ENCODE results near the gene PXT1.
"Not testable (repeated sequence)": the region's sequence is repeated elsewhere in the genome, so short reads cannot be mapped to it uniquely, and the experiment has no call there.

PXT1 gene

GRCh38 chr6:36442671-36443470 is at the start of gene PXT1, which contains the start of gene KCTD20:
PXT1 (minus strand) TSS chr6:36442854; CDS start chr6:36426082, 16,772 bp downstream.
KCTD20 (plus strand) TSS chr6:36443000; CDS start chr6:36470098, 27,098 bp downstream.
- DNase-seq = peak; percentile 88 to 90

- DNase-seq = no peak
Observed at GRCh38 chr6:36492092-36492491, 49.4 kb upstream of the PXT1 start.

GRCh38 chr6:36491378-36491965 is 48.8 kb upstream of the PXT1 start:
- no peak for DNase-seq

- no peak for DNase-seq
Observed at GRCh38 chr6:36489426-36489825, 46.8 kb upstream of the PXT1 start.

GRCh38 chr6:36488221-36488620 is 45.6 kb upstream of the PXT1 start:
- no peak for DNase-seq

- no peak for DNase-seq
Observed at GRCh38 chr6:36487698-36488097, 45.0 kb upstream of the PXT1 start.

GRCh38 chr6:36484736-36485135 is 42.1 kb upstream of the PXT1 start:
- DNase-seq = no peak

GRCh38 chr6:36483326-36483725 is 40.7 kb upstream of the PXT1 start:
- not testable (repeated sequence) for DNase-seq

GRCh38 chr6:36479256-36479655 is 36.6 kb upstream of the PXT1 start:
- DNase-seq = no peak

- no peak for DNase-seq
Observed at GRCh38 chr6:36478051-36478526, 35.4 kb upstream of the PXT1 start.

GRCh38 chr6:36469946-36470345 is 27.3 kb upstream of the PXT1 start:
- DNase-seq = no peak

- no peak for DNase-seq
Observed at GRCh38 chr6:36469148-36469661, 26.6 kb upstream of the PXT1 start.

GRCh38 chr6:36467625-36468024 is 25.0 kb upstream of the PXT1 start:
- DNase-seq = no peak

- DNase-seq = no peak
Observed at GRCh38 chr6:36464233-36464632, 21.6 kb upstream of the PXT1 start.

- no peak for DNase-seq
Observed at GRCh38 chr6:36463676-36464075, 21.0 kb upstream of the PXT1 start.

- DNase-seq = no peak
Observed at GRCh38 chr6:36461646-36462045, 19.0 kb upstream of the PXT1 start.

GRCh38 chr6:36460916-36461315 is 18.3 kb upstream of the PXT1 start:
- no peak for DNase-seq

GRCh38 chr6:36459501-36459900 is 16.8 kb upstream of the PXT1 start:
- no peak for DNase-seq

- no peak for DNase-seq
Observed at GRCh38 chr6:36455486-36456027, 12.9 kb upstream of the PXT1 start.

- DNase-seq = not testable (repeated sequence)
Observed at GRCh38 chr6:36452897-36453296, 10.2 kb upstream of the PXT1 start.

- DNase-seq = not testable (repeated sequence)
Observed at GRCh38 chr6:36449173-36449572, 6.5 kb upstream of the PXT1 start.

- no peak for DNase-seq
Observed at GRCh38 chr6:36445621-36446020, 3.0 kb upstream of the PXT1 start.

GRCh38 chr6:36444470-36444869 is 1.8 kb upstream of the PXT1 start:
- no peak for DNase-seq
